Liver (tissue), 9 donors: ENCODE data around the gene LMTK2. TPM values are rescaled to one million over a fixed set of nuclear protein-coding genes. Genes with fewer than 3 reads are reported as not detected.

Source experiments
- DNase-seq: peaks from one replicate; pipeline ENCODE4 v3.0.0-alpha.2; 2017; ENCODE audit warnings: low spot score
- H3K27ac ChIP-seq, 2 donors: one replicate each; pipeline ENCODE4 v1.7.0; 2013; ENCODE audit warnings: inconsistent platforms in 2 of 2, low read length in 2 of 2, control low read depth in 1 of 2, low read depth in 1 of 2, mild to moderate bottlenecking in 1 of 2
- H3K27me3 ChIP-seq, 4 donors: one replicate each; pipeline versions ENCODE4 v1.6.1 to v1.7.0; 2013; ENCODE audit warnings: low read length in 3 of 4, inconsistent platforms in 1 of 4, mild to moderate bottlenecking in 1 of 4, moderate library complexity in 1 of 4; ENCODE audit not compliant: control insufficient read depth in 4 of 4, insufficient read depth in 4 of 4
- H3K36me3 ChIP-seq, 4 donors: one replicate each; pipeline versions ENCODE4 v1.6.1 to v1.7.0; 2013; ENCODE audit warnings: low read length in 3 of 4, mild to moderate bottlenecking in 3 of 4, low read depth in 1 of 4, moderate library complexity in 1 of 4; ENCODE audit not compliant: control insufficient read depth in 4 of 4, insufficient read depth in 3 of 4
- H3K4me1 ChIP-seq, 4 donors: one replicate each; pipeline versions ENCODE4 v1.6.1 to v1.7.0; 2013; ENCODE audit warnings: low read length in 3 of 4, mild to moderate bottlenecking in 3 of 4, moderate library complexity in 1 of 4; ENCODE audit not compliant: control insufficient read depth in 4 of 4, insufficient read depth in 4 of 4
- H3K4me3 ChIP-seq, 3 donors: one replicate each; pipeline versions ENCODE4 v1.6.1 to v1.7.0; 2013; ENCODE audit warnings: low read length in 3 of 3, control low read depth in 1 of 3, low read depth in 1 of 3, mild to moderate bottlenecking in 1 of 3
- H3K9ac ChIP-seq, 2 donors: one replicate each; pipeline ENCODE4 v1.7.0; 2013; ENCODE audit warnings: low read length in 2 of 2, mild to moderate bottlenecking in 2 of 2, moderate library complexity in 2 of 2, control low read depth in 1 of 2, low read depth in 1 of 2
- H3K9me3 ChIP-seq, 4 donors: one replicate each; pipeline versions ENCODE4 v1.6.1 to v1.7.0; 2013; ENCODE audit warnings: low read length in 3 of 4; ENCODE audit not compliant: control insufficient read depth in 4 of 4
- EGR1 ChIP-seq, 2 donors: IDR thresholded peaks; 2 replicates each; pipeline ENCODE4 v1.6.1; 2016 to 2018; ENCODE audit warnings: antibody characterized with exemption in 2 of 2, low read depth in 2 of 2
- FOXA1 ChIP-seq: IDR thresholded peaks from 2 replicates; pipeline ENCODE4 v1.6.1; 2016; ENCODE audit warnings: antibody characterized with exemption
- FOXA2 ChIP-seq: IDR thresholded peaks from 2 replicates; pipeline ENCODE4 v1.6.1; 2016; ENCODE audit warnings: antibody characterized with exemption
- GABPA ChIP-seq, 2 donors: IDR thresholded peaks in 1 of 2; conservative IDR thresholded peaks in 1 of 2; 2 replicates each; pipeline ENCODE4 v1.6.1; 2016; ENCODE audit warnings: antibody characterized with exemption in 2 of 2, mild to moderate bottlenecking in 1 of 2, moderate library complexity in 1 of 2
- HNF4A ChIP-seq, 2 donors: conservative IDR thresholded peaks; 2 replicates each; pipeline ENCODE4 v1.6.1; 2016; ENCODE audit warnings: antibody characterized with exemption in 2 of 2, mild to moderate bottlenecking in 2 of 2
- HNF4G ChIP-seq: IDR thresholded peaks from 2 replicates; pipeline ENCODE4 v1.6.1; 2016; ENCODE audit warnings: antibody characterized with exemption
- JUND ChIP-seq, 2 donors: IDR thresholded peaks; 2 replicates each; pipeline ENCODE4 v1.6.1; 2016; ENCODE audit warnings: antibody characterized with exemption in 2 of 2
- NR2F2 ChIP-seq: IDR thresholded peaks from 2 replicates; pipeline ENCODE4 v1.6.1; 2016; ENCODE audit warnings: antibody characterized with exemption
- RAD21 ChIP-seq, 2 donors: IDR thresholded peaks; 2 replicates each; pipeline ENCODE4 v1.6.1; 2016; ENCODE audit warnings: antibody characterized with exemption in 2 of 2, mild to moderate bottlenecking in 2 of 2
- RXRA ChIP-seq, 2 donors: IDR thresholded peaks; 2 replicates each; pipeline ENCODE4 v1.6.1; 2017 to 2018; ENCODE audit warnings: antibody characterized with exemption in 2 of 2, mild to moderate bottlenecking in 1 of 2
- SP1 ChIP-seq: IDR thresholded peaks from 2 replicates; pipeline ENCODE4 v1.6.1; 2018; ENCODE audit warnings: antibody characterized with exemption, mild to moderate bottlenecking
- TAF1 ChIP-seq: conservative IDR thresholded peaks from 2 replicates; pipeline ENCODE4 v1.6.1; 2016; ENCODE audit warnings: antibody characterized with exemption, mild to moderate bottlenecking
- YY1 ChIP-seq: IDR thresholded peaks from 2 replicates; pipeline ENCODE4 v1.6.1; 2016; ENCODE audit warnings: antibody characterized with exemption, mild to moderate bottlenecking
- ZBTB33 ChIP-seq: IDR thresholded peaks from 2 replicates; pipeline ENCODE4 v1.6.1; 2016; ENCODE audit warnings: antibody characterized with exemption
- WGBS: extraction: QIAGEN DNeasy Blood & Tissue Kit; methylation state at CpG from one replicate; pipeline ENCODE4 v1.1.7; 2013; 5-methylcytosine and 5-hydroxymethylcytosine counted together
- polyA plus RNA-seq, 2 donors: library from polyadenylated mRNA; stranded (reverse) in 1 of 2; unstranded in 1 of 2; fragments of 200-250 nt in 1 of 2; fragments of >200 nt in 1 of 2; fragmentation: Nextera tagmentation in 1 of 2; extraction: Ambion mirVana in 1 of 2; gene quantifications; one replicate each; pipeline versions ENCODE4 v1.2.1 to v1.2.3, GENCODE V29; 2013 to 2015
- total RNA-seq, 2 donors: library from RNA; depleted of rRNA; stranded (reverse); fragments of >200 nt; gene quantifications; one replicate each; pipeline ENCODE4 v1.2.3, GENCODE V29; 2014
- TF ChIP-seq, protein P1 (sequence below): fragments of 150-350 bp; IDR thresholded peaks from 2 replicates; pipeline ENCODE4 v1.5.1; 2017; ENCODE audit warnings: improper control_type of control experiment, low read depth, low read length; ENCODE audit not compliant: missing input control
- TF ChIP-seq, protein P2 (sequence below): IDR thresholded peaks from 2 replicates; pipeline ENCODE4 v1.6.1; 2016; ENCODE audit warnings: antibody characterized with exemption
- TF ChIP-seq, protein P3 (sequence below): IDR thresholded peaks from 2 replicates; pipeline ENCODE4 v1.6.1; 2016; ENCODE audit warnings: antibody characterized with exemption
- TF ChIP-seq, protein P4 (sequence below): IDR thresholded peaks from 2 replicates; pipeline ENCODE4 v1.6.1; 2016; ENCODE audit warnings: antibody characterized with exemption, mild to moderate bottlenecking
- donor health status: healthy.
- donor health status: healthy.
- donor health status: healthy.
- donor health status: healthy.
- donor health status: healthy.

LMTK2 gene
- total and polyA plus RNA-seq, 4 donors: 3.1 to 14.3 (median 9.0) TPM

- TF ChIP-seq, protein P1, sequence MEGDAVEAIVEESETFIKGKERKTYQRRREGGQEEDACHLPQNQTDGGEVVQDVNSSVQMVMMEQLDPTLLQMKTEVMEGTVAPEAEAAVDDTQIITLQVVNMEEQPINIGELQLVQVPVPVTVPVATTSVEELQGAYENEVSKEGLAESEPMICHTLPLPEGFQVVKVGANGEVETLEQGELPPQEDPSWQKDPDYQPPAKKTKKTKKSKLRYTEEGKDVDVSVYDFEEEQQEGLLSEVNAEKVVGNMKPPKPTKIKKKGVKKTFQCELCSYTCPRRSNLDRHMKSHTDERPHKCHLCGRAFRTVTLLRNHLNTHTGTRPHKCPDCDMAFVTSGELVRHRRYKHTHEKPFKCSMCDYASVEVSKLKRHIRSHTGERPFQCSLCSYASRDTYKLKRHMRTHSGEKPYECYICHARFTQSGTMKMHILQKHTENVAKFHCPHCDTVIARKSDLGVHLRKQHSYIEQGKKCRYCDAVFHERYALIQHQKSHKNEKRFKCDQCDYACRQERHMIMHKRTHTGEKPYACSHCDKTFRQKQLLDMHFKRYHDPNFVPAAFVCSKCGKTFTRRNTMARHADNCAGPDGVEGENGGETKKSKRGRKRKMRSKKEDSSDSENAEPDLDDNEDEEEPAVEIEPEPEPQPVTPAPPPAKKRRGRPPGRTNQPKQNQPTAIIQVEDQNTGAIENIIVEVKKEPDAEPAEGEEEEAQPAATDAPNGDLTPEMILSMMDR: no peak
- TF ChIP-seq, protein P2, sequence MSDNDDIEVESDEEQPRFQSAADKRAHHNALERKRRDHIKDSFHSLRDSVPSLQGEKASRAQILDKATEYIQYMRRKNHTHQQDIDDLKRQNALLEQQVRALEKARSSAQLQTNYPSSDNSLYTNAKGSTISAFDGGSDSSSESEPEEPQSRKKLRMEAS: no peak
- TF ChIP-seq RXRA (IDR thresholded peaks at IDR 0.05) (no peak), HNF4A (conservative IDR thresholded peaks at IDR 0.05) (no peak), HNF4G (no peak), RAD21 (IDR thresholded peaks at IDR 0.05) (no peak), TAF1 (no peak), GABPA (IDR thresholded peaks at IDR 0.05 in 1 of 2, conservative IDR thresholded peaks at IDR 0.05 in 1 of 2) (no peak), NR2F2 (no peak), JUND (IDR thresholded peaks at IDR 0.05) (no peak)
- TF ChIP-seq, protein P3, sequence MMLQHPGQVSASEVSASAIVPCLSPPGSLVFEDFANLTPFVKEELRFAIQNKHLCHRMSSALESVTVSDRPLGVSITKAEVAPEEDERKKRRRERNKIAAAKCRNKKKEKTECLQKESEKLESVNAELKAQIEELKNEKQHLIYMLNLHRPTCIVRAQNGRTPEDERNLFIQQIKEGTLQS: no peak
These were observed 15.6 kb upstream of the LMTK2 start (continued) for GRCh38 chr7:98091061-98091460.

DNA sequence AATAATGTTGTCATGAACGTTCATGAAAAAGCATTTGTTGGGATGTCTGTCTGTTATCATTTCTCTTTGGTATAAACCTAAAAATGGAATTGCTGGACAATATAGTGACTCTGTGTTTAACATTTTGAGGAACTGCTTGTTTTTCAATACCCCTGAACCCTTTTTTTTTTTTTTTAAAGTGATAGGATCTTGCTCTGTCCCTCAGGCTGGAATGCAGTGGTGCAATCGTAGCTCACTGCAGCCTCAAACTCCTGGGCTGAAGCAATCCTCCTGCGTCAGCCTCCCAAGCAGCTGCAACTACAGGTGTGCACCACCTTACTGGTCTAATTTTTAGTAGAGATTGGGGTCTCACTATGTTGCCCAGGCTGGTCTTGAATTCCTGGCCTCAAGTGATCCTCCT is 15.1 kb upstream of the LMTK2 start:
- H3K27ac ChIP-seq: no peak overlapping the region
- H3K36me3 ChIP-seq: no peaks in the 10 kb centered on the region
- WGBS: 83% methylated on average over 3 of the region's 3 CpGs
- TF ChIP-seq JUND (IDR thresholded peaks at IDR 0.05) (no peak), EGR1 (IDR thresholded peaks at IDR 0.05; ENCODE audit: low read depth in 2 of 2) (no peak), RXRA (IDR thresholded peaks at IDR 0.05) (no peak), ZBTB33 (no peak), GABPA (IDR thresholded peaks at IDR 0.05 in 1 of 2, conservative IDR thresholded peaks at IDR 0.05 in 1 of 2) (no peak), TAF1 (no peak), FOXA1 (no peak), HNF4A (conservative IDR thresholded peaks at IDR 0.05) (no peak), HNF4G (no peak), FOXA2 (no peak), SP1 (no peak), YY1 (no peak), NR2F2 (no peak), RAD21 (IDR thresholded peaks at IDR 0.05) (no peak)
- TF ChIP-seq, protein P4, sequence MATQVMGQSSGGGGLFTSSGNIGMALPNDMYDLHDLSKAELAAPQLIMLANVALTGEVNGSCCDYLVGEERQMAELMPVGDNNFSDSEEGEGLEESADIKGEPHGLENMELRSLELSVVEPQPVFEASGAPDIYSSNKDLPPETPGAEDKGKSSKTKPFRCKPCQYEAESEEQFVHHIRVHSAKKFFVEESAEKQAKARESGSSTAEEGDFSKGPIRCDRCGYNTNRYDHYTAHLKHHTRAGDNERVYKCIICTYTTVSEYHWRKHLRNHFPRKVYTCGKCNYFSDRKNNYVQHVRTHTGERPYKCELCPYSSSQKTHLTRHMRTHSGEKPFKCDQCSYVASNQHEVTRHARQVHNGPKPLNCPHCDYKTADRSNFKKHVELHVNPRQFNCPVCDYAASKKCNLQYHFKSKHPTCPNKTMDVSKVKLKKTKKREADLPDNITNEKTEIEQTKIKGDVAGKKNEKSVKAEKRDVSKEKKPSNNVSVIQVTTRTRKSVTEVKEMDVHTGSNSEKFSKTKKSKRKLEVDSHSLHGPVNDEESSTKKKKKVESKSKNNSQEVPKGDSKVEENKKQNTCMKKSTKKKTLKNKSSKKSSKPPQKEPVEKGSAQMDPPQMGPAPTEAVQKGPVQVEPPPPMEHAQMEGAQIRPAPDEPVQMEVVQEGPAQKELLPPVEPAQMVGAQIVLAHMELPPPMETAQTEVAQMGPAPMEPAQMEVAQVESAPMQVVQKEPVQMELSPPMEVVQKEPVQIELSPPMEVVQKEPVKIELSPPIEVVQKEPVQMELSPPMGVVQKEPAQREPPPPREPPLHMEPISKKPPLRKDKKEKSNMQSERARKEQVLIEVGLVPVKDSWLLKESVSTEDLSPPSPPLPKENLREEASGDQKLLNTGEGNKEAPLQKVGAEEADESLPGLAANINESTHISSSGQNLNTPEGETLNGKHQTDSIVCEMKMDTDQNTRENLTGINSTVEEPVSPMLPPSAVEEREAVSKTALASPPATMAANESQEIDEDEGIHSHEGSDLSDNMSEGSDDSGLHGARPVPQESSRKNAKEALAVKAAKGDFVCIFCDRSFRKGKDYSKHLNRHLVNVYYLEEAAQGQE: no peak
- TF ChIP-seq, protein P1: no peak
- TF ChIP-seq, protein P2: no peak
- TF ChIP-seq, protein P3: no peak
- no peak overlapping the region for H3K4me3 ChIP-seq
- H3K9me3 ChIP-seq: peaks cover 0 to 4% (median 3%) of the 10 kb centered on the region in 4 donors
- DNase-seq: no peak
- no peaks in the 10 kb centered on the region for H3K4me1 ChIP-seq
- H3K9ac ChIP-seq: no peak overlapping the region
- H3K27me3 ChIP-seq: no peaks in the 10 kb centered on the region
